ENCODE results near the gene MYH13.

MYH13 gene

GRCh38 chr17:10332515-10332914, 40.3 kb downstream of the MYH13 start:
- DNase-seq (ENCODE audit: low read depth), result no peak
- no peak overlapping the region for H3K4me3 ChIP-seq (ENCODE audit: low read length)
- TF ChIP-seq CTCF (conservative IDR thresholded peaks at IDR 0.05; ENCODE audit: low read depth, low read length), result no peak

- DNase-seq (ENCODE audit: low read depth), result no peak
- no peak for TF ChIP-seq CTCF (conservative IDR thresholded peaks at IDR 0.05; ENCODE audit: low read depth, low read length)
- H3K4me3 ChIP-seq (ENCODE audit: low read length), result no peak overlapping the region
Measured at GRCh38 chr17:10328971-10329923, 43.6 kb downstream of the MYH13 start.

GRCh38 chr17:10328206-10328605, 44.6 kb downstream of the MYH13 start:
- no peak for DNase-seq (ENCODE audit: low read depth)
- TF ChIP-seq CTCF (conservative IDR thresholded peaks at IDR 0.05; ENCODE audit: low read depth, low read length), result no peak
- H3K4me3 ChIP-seq (ENCODE audit: low read length), result no peak overlapping the region

- H3K4me3 ChIP-seq (ENCODE audit: low read length), result no peak overlapping the region
- peak; percentile 8 for DNase-seq (ENCODE audit: low read depth)
- peak; percentile 95 for TF ChIP-seq CTCF (conservative IDR thresholded peaks at IDR 0.05; ENCODE audit: low read depth, low read length)
Measured at GRCh38 chr17:10327640-10328039, 45.2 kb downstream of the MYH13 start.

GRCh38 chr17:10325031-10325695, 47.6 kb downstream of the MYH13 start:
- no peak for DNase-seq (ENCODE audit: low read depth)
- H3K4me3 ChIP-seq (ENCODE audit: low read length), result no peak overlapping the region
- TF ChIP-seq CTCF (conservative IDR thresholded peaks at IDR 0.05; ENCODE audit: low read depth, low read length), result no peak

- DNase-seq (ENCODE audit: low read depth), result no peak
- no peak for TF ChIP-seq CTCF (conservative IDR thresholded peaks at IDR 0.05; ENCODE audit: low read depth, low read length)
- no peak overlapping the region for H3K4me3 ChIP-seq (ENCODE audit: low read length)
Measured at GRCh38 chr17:10323812-10324610, 48.8 kb downstream of the MYH13 start.

All from retinal pigment epithelial cell (primary cell).